NT2/D1 (cell line): ENCODE data around the gene KCNT1.

Experiments
- DNase-seq: peaks from one replicate; pipeline ENCODE4 v3.0.0-alpha.2; 2011; ENCODE audit warnings: low read depth, low spot score
- H3K27me3 ChIP-seq: 2 replicates; pipeline ENCODE4 v1.6.0; 2011; ENCODE audit warnings: mild to moderate bottlenecking; ENCODE audit not compliant: insufficient read length, insufficient read depth
- H3K36me3 ChIP-seq: 2 replicates; pipeline ENCODE4 v1.6.1; 2011; ENCODE audit warnings: mild to moderate bottlenecking, low read length, mixed read lengths; ENCODE audit not compliant: insufficient read depth, insufficient read length
- H3K4me1 ChIP-seq: 2 replicates; pipeline ENCODE4 v1.5.1; 2011; ENCODE audit not compliant: insufficient read depth, insufficient read length
- H3K4me3 ChIP-seq: 2 replicates; pipeline ENCODE4 v1.5.1; 2011; ENCODE audit warnings: low read depth; ENCODE audit not compliant: insufficient read length
- H3K9ac ChIP-seq: 2 replicates; pipeline ENCODE4 v1.6.0; 2011; ENCODE audit warnings: low read depth; ENCODE audit not compliant: insufficient read length
- H3K9me3 ChIP-seq: 2 replicates; pipeline ENCODE4 v1.5.1; 2011; ENCODE audit warnings: mild to moderate bottlenecking, low read length; ENCODE audit not compliant: insufficient read depth
- SUZ12 ChIP-seq: IDR thresholded peaks from 2 replicates; pipeline ENCODE4 v1.6.1; 2011; ENCODE audit not compliant: insufficient read length, insufficient read depth; ENCODE audit errors: extremely low read depth
- YY1 ChIP-seq: IDR thresholded peaks from 2 replicates; pipeline ENCODE4 v1.6.1; 2011; ENCODE audit not compliant: insufficient read length, insufficient read depth
- ZNF274 ChIP-seq: IDR thresholded peaks from 2 replicates; pipeline ENCODE4 v1.6.1; 2011; ENCODE audit warnings: mild to moderate bottlenecking, low read depth, low read length

Gene KCNT1

DNA sequence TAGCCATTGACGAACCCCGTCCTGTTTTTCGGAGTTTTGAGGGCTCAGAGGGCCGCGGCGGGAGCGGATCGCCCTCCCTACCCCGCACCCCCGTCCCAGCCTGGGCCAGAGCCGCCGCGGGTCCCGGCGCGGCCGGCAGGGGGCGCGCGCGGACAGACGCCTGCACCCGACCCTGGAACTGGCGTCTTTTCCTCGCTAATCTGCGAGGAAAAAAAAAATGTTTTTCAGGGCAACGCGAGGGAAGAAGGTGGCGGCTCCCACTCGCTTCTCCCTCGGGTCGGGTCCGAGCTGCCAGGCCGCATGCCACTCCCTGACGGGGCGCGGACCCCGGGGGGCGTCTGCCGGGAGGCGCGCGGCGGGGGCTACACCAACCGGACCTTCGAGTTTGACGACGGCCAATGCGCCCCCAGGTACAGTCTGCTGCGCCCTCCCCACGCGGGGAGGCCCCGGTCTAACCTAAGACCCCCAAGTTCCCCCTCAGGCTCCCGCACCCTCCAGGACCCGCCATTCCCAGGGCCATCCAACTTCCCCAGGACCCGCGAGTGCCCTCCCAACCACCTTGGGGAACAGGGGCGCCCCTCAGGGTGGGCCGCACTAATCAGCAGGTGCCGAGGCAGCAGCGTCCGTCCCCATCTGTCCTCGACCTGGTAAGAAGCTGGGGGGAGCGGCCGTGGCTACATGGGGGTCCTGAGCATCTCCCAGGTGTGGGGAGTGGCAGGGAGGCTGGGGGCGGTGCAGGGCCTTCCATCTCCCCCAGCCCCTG, at the start of gene KCNT1:
Gene KCNT1, plus strand, starts transcription at position 227 of the 763 bp plus-strand sequence. Its CDS starts 74 bp downstream, at position 301.
- Histone ChIP-seq H3K9me3 (no peaks in the 10 kb centered on the region), H3K27me3 (peaks cover 25% of the 10 kb centered on the region), H3K4me3 (peak within 1 kb of the TSS; percentile 40), H3K9ac (peak within 1 kb of the TSS; percentile 70), H3K4me1 (peaks cover 3% of the 10 kb centered on the region), H3K36me3 (no peaks in the 10 kb centered on the region)
- TF ChIP-seq ZNF274 = no peak
- no peak for TF ChIP-seq SUZ12
- peak; percentile 23 for DNase-seq

DNA sequence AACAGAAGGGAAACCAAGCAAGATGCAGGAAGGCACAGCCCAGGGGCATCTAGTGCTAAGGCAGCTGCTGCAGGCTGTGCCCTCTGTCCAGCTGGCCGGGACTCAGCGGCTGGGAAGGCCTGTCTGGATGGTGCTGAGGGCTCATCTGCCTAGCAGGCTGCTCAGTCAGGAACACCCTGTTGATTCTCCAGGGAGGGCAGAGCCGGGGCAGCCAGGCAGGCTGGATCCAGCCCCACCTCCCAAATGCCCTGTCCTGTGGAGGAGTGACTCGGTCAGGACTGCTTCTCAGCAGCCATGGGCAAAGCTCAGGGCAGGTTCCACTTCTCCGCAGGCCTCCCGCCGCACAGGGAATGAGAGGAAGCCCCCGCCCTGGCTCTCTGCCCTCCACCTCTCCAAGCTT, 46.7 kb upstream of the KCNT1 start:
- DNase-seq = no peak

DNA sequence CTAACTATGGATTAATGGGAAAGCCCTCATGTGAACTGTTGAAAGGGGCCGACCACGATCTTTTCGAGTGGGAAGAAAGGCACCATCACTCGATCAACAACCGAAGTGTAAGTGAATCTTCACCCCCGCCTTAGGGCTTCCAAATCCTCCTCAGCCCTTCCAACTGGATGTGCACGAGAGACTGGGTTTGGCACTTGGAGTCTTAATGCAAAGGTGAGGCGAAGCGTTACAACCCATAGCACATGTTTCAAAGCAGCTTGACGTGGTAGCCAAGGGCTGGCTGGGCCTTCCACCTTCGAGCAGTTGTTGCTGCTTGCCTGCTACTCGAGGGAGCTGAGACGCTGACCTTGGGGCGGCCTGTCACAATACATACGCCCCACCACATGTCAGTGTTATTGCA, 44.6 kb upstream of the KCNT1 start:
- Histone ChIP-seq H3K36me3 (no peaks in the 10 kb centered on the region), H3K4me1 (no peaks in the 10 kb centered on the region), H3K4me3 (no peak overlapping the region), H3K9me3 (peaks cover 19% of the 10 kb centered on the region), H3K9ac (no peak overlapping the region), H3K27me3 (no peaks in the 10 kb centered on the region)
- DNase-seq = no peak
- TF ChIP-seq SUZ12 (no peak), YY1 (no peak), ZNF274 (no peak)

More for the DNA sequence above, 46.7 kb upstream of the KCNT1 start:
- Histone ChIP-seq H3K36me3 (no peaks in the 10 kb centered on the region), H3K4me3 (no peak overlapping the region), H3K9ac (no peak overlapping the region), H3K4me1 (peaks cover 2% of the 10 kb centered on the region), H3K27me3 (no peaks in the 10 kb centered on the region), H3K9me3 (peaks cover 40% of the 10 kb centered on the region)
- TF ChIP-seq YY1 = no peak

DNA sequence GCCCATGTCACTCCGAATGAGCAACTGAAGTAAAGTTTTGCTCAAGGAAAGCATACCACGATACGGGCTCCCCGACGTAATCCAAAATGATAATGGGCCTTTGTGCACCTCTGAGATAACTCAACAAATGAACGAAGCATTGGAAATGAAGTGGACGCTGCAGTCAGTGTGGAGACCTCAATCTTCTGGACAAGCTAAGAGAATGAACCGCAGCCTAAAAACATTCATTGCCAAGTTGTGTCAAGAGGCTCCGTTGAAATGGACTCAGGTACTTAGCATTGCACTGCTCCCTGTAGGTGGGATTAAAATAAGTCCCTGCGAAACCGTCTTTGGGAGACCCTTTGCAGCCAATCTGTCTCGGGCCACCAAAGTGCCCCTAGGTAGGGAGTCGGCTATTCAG, 42.7 kb upstream of the KCNT1 start:
- Histone ChIP-seq H3K4me3 (no peak overlapping the region), H3K9ac (no peak overlapping the region), H3K27me3 (no peaks in the 10 kb centered on the region), H3K36me3 (no peaks in the 10 kb centered on the region), H3K4me1 (peaks cover 4% of the 10 kb centered on the region), H3K9me3 (peaks cover 4% of the 10 kb centered on the region; the same call in 1 of the 2 replicates)
- DNase-seq = no peak
- TF ChIP-seq SUZ12 = no peak
- TF ChIP-seq ZNF274 = no peak
- no peak for TF ChIP-seq YY1

DNA sequence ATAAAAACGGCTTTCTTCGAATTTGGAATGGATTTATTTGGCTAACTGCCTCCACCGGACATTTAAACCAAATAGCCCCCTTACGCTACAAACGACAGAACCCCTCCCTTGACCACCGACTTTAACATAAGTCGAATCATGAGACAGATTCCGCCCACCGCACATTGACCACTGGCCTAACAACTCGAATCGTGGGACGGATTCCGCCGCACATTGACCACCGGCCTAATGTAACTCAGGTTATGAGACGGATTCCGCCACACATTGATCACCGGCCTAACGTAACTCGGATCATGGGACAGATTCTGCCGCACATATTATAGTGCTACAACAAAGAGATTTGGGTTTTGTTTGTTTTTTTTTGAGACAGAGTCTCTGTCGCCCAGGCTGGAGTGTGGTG, 41.6 kb upstream of the KCNT1 start:
- no peaks in the 10 kb centered on the region for H3K9me3 ChIP-seq
- DNase-seq = no peak
- peaks cover 4% of the 10 kb centered on the region for H3K4me1 ChIP-seq
- H3K27me3 ChIP-seq = no peaks in the 10 kb centered on the region
- H3K9ac ChIP-seq = no peak overlapping the region
- TF ChIP-seq ZNF274 = no peak
- no peak for TF ChIP-seq YY1
- no peak for TF ChIP-seq SUZ12
- H3K36me3 ChIP-seq = no peaks in the 10 kb centered on the region
- H3K4me3 ChIP-seq = no peak overlapping the region

DNA sequence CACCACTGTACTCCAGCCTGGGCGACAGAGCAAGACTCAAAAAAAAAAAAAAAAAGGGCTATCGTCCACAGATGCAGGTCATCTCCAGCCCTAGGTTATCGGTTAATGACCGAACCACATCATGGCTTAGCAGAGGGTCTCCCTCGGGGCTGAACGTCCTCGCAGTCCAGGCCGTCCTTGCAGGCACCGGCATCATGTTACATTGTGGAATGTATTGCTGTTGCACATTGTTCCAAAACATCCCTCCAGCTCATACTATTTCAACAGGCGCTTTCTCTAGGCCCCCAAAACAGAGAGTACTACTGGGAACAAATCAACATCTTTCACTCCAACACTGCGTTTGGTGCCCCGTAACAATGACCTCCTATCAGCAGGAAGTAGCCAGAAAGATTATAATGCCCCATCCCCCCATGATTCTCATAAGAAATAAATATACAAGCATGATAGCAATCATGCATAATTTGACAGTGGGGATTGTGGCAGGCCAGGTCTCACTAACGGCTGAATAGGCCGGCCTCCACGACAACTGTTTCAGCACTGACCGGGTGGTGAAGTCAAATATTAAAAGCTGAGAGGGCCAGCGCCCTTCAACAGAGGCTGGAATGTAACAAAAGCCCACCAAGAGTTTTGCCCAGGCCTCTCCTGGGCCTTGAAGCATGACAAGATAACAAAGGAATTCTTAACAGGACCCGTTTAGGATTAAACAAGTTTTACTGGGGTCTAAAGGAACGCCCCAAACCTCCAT, 40.0 kb upstream of the KCNT1 start:
- TF ChIP-seq YY1 (no peak), SUZ12 (no peak)
- H3K4me3 ChIP-seq = no peak overlapping the region
- H3K27me3 ChIP-seq = no peaks in the 10 kb centered on the region
- no peak for DNase-seq
- peaks cover 4% of the 10 kb centered on the region for H3K4me1 ChIP-seq
- H3K9me3 ChIP-seq = no peaks in the 10 kb centered on the region
- no peak overlapping the region for H3K9ac ChIP-seq
- no peaks in the 10 kb centered on the region for H3K36me3 ChIP-seq

DNA sequence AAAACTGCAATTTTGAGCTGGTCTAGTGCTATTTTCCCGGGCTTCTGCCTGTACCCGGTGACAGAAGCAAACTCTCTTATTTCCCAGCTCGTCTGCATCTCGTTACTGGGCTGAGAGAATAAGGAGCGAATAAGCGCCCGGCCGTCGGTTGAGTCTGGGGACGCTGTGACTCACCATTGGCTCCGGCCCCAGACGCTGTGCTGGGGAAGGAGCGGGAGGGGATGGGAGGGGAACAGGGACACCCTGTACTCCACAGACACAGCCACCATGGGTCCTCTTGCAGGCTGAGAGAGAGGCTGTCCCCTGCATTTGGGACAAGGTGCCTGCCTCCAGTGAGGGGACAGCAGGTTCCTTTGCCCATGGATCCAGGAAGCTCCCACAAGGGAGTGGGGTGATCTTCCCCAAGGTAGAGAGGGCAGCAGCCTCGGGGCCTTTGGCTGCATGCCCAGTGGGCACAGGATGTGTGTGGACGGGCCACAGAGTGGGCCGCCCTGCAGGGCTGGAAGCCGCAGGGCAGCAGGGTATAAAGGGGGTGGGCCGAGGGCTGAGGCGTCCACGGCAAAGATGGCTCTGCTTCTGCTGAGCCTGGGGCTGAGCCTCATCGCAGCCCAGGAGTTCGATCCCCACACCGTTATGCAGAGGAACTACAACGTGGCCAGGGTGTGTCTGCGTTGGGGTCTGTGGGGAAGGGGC, 39.1 kb upstream of the KCNT1 start, which contains the start of gene LCN9:
Gene LCN9, plus strand, starts transcription at position 552 of the 693 bp plus-strand sequence. Its CDS starts 13 bp downstream, at position 565.
- Histone ChIP-seq H3K4me1 (peaks cover 4% of the 10 kb centered on the region), H3K9me3 (no peaks in the 10 kb centered on the region), H3K4me3 (no peak within 1 kb of the TSS), H3K9ac (no peak within 1 kb of the TSS), H3K36me3 (no peaks in the 10 kb centered on the region), H3K27me3 (no peaks in the 10 kb centered on the region)
- TF ChIP-seq ZNF274 (no peak), YY1 (no peak), SUZ12 (no peak)
- no peak for DNase-seq
